ENCODE measurements around the gene GLB1L.

GRCh38 chr2:219291910-219292490 lies 46.8 kb upstream of the GLB1L start:
- TF ChIP-seq EZH2 (IDR thresholded peaks at IDR 0.05; ENCODE audit: low read depth, low read length, severe bottlenecking) (no peak), CTCF (IDR thresholded peaks at IDR 0.05; ENCODE audit: control extremely low read depth in 1 of 3, insufficient read depth in 1 of 3, low read depth in 1 of 3, low read length in 3 of 3) (no peak), JUN (IDR thresholded peaks at IDR 0.05; ENCODE audit: low read depth, low read length) (no peak), MAFK (IDR thresholded peaks at IDR 0.05; ENCODE audit: low read depth, low read length) (no peak), SIX5 (IDR thresholded peaks at IDR 0.05; ENCODE audit: low read depth, low read length) (no peak), YY1 (IDR thresholded peaks at IDR 0.05; ENCODE audit: low read depth, low read length) (no peak), RBBP5 (IDR thresholded peaks at IDR 0.05; ENCODE audit: borderline replicate concordance, low read depth, low read length) (no peak), NRF1 (IDR thresholded peaks at IDR 0.05; ENCODE audit: low read depth, low read length) (no peak), RAD21 (IDR thresholded peaks at IDR 0.05 in 1 of 2, conservative IDR thresholded peaks at IDR 0.05 in 1 of 2; ENCODE audit: low read depth in 2 of 2, low read length in 2 of 2) (no peak)
